ENCODE results near the gene KLHL13.
A peak's percentile ranks its signal among the peaks of the same experiment; 100 is the strongest.

KLHL13 gene

DNA sequence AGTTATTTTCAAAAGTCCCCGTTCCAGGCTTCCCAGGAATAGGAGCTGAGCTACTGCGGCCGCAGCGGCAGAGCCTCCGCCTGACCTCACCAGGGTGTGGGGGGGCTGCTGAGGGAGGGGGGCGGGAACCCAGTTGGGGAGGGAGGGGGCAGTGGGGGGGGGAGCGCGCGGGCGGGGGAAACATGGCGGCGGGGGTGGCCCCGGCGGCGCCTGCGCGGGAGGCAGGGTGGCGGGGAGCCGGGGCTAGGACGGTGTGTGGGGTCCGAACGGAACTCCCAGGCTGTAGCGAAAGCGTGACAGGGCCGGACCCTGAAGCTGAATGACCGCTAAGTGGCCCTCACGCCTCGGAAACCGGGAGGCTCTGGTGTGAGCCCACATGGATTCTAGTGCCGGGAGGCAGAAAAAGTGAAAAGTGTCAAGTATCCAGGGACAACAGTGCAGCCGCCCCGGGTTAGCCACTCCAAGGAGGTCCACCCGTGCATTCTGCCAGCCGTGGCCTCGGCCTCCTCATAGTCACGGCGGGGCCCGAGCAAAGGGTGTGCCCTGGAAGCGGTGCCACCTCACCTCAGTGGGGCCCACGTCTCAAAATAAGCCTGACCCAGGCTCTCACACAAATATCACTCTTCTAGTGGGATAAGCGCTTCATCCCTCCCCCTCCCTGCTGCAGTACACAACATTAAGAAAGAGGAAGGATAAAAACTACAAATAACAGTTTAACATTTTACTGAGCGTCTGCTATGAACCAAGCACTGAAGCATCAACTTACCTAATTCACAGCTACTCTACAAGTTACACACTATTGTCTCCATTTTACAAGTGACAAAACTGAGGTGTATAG lies at the start of gene KLHL13:
Gene KLHL13, minus strand, starts transcription at position 98 of the 838 bp plus-strand sequence. CDS start 88,337 bp downstream, outside the sequence.
- DNase-seq (ENCODE audit: low spot score) = peak; percentile 22
- TF ChIP-seq, protein P1, sequence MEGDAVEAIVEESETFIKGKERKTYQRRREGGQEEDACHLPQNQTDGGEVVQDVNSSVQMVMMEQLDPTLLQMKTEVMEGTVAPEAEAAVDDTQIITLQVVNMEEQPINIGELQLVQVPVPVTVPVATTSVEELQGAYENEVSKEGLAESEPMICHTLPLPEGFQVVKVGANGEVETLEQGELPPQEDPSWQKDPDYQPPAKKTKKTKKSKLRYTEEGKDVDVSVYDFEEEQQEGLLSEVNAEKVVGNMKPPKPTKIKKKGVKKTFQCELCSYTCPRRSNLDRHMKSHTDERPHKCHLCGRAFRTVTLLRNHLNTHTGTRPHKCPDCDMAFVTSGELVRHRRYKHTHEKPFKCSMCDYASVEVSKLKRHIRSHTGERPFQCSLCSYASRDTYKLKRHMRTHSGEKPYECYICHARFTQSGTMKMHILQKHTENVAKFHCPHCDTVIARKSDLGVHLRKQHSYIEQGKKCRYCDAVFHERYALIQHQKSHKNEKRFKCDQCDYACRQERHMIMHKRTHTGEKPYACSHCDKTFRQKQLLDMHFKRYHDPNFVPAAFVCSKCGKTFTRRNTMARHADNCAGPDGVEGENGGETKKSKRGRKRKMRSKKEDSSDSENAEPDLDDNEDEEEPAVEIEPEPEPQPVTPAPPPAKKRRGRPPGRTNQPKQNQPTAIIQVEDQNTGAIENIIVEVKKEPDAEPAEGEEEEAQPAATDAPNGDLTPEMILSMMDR (IDR thresholded peaks at IDR 0.05; ENCODE audit: extremely low read depth, insufficient read depth, missing control alignments) = no peak
- in situ Hi-C loops (cut with MboI; ENCODE audit: low pct_unique_long_range_greater_than_20kb, low sequenced_read_pairs, unreplicated experiment) = no loop called here

GRCh38 chrX:118164138-118164537 lies 47.5 kb upstream of the KLHL13 start:
- in situ Hi-C loops (cut with MboI; ENCODE audit: low pct_unique_long_range_greater_than_20kb, low sequenced_read_pairs, unreplicated experiment) = no loop called here
- DNase-seq (ENCODE audit: low spot score) = no peak
- TF ChIP-seq, protein P1 (IDR thresholded peaks at IDR 0.05; ENCODE audit: extremely low read depth, insufficient read depth, missing control alignments) = no peak

GRCh38 chrX:118156953-118157608 lies 40.5 kb upstream of the KLHL13 start:
- TF ChIP-seq, protein P1 (IDR thresholded peaks at IDR 0.05; ENCODE audit: extremely low read depth, insufficient read depth, missing control alignments) = no peak
- DNase-seq (ENCODE audit: low spot score) = no peak
- in situ Hi-C loops (cut with MboI; ENCODE audit: low pct_unique_long_range_greater_than_20kb, low sequenced_read_pairs, unreplicated experiment) = no loop called here

DNA sequence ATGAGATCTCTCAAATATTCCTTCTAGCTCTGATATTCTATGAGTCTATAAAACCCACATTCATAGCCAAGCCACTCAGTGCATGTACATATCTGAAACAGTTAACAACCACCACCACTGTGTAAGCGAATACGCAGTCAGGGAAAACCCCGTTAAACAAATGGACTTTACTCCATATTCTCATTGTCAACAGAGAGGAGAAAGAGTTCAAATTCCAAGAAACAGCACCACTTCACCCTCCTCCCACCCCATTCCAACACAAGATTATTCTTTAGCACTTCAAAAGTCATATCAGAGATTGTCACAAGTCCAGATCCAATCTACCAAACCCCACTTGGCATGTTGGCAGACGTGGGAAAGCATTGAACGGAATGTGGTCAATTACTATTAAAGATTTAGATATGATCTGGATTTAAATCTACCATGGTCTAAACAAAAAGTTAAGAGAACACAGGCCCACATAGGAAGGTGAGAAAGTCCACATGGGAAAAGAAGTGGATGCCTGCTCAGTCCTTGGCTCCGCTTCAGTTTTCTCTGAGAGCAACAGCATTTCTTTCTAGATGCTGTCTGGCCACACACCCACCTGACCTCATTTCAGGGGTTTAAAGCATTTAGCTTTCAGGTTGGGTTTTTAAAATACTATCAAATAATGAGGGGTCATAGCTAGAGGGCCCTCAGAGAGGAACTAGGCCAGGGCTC lies 39.8 kb upstream of the KLHL13 start:
- in situ Hi-C loops (cut with MboI; ENCODE audit: low pct_unique_long_range_greater_than_20kb, low sequenced_read_pairs, unreplicated experiment) = no loop called here
- no peak for DNase-seq (ENCODE audit: low spot score)
- TF ChIP-seq, protein P1 (IDR thresholded peaks at IDR 0.05; ENCODE audit: extremely low read depth, insufficient read depth, missing control alignments) = no peak

DNA sequence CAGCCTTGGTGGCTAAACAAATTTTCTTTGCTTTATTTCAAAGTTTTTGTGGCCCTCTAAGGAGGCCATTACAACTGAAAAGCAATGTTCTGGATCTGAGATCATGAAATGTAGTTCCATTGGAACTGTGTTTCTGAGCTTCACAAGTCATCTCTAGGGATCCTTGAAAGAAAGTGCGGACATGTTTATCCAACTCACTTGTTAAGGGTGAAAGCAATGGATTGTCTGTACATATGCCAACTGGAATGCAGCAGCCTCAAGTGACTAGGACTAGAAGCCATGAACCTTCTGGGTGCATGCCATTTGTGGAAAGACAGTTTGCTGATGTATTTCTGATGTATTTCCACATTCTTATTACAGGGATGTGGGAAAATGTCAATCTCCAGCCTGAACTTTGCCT lies 36.7 kb upstream of the KLHL13 start:
- in situ Hi-C loops (cut with MboI; ENCODE audit: low pct_unique_long_range_greater_than_20kb, low sequenced_read_pairs, unreplicated experiment) = no loop called here
- no peak for DNase-seq (ENCODE audit: low spot score)

GRCh38 chrX:118152721-118153120 lies 36.1 kb upstream of the KLHL13 start:
- DNase-seq (ENCODE audit: low spot score) = no peak
- TF ChIP-seq, protein P1 (IDR thresholded peaks at IDR 0.05; ENCODE audit: extremely low read depth, insufficient read depth, missing control alignments) = no peak
- in situ Hi-C loops (cut with MboI; ENCODE audit: low pct_unique_long_range_greater_than_20kb, low sequenced_read_pairs, unreplicated experiment) = no loop called here

More for the DNA sequence above, 36.7 kb upstream of the KLHL13 start:
- TF ChIP-seq, protein P1 (IDR thresholded peaks at IDR 0.05; ENCODE audit: extremely low read depth, insufficient read depth, missing control alignments) = no peak
